ENCODE measurements around the gene LPGAT1.

Gene LPGAT1

DNA sequence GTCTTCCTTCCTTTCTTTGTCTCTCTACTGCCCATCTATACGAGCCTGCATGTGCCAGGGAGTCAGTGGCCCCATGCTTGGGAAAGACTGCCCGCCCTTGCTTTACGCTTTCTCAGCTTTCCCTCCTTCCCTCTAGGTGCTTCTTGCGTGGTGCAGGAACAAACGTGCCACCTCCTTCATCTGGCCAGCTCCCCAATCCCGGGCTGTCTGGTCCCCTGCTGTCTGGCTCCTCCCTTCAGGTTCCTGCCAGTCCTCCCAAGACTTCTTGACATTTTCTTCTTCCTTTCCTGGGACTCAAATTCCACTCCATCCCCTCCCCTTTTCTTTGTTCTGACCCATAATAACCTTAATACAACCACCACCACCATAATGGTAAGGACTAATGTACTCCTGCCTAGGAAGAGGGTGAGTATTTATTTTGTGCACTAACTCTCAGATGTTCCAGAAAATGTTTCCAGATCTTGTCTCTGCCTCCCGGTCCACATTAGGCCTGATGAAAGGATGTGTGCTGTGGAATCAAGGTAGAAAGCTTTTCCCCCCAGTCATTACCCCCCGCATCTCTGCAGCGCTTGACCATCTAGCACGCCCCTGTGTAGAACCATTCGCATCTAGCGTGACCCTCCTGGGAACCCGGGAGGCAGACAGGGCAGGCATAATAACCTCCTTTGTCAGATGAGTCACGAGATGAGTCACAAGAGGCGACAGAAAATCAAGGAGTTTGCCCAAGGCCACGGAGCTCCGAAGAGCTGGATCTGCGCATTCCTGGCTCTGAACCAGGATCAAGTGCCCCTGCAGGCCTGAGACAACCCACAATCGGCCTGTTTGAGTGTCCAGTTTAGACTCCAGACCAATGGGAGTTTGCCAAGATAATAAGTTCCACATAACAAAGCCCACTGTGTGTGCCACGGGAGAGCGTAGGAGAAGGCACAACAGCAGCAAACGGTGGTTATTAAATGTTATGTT, 95.1 kb downstream of the LPGAT1 start:
- CTCF ChIA-PET: interaction anchor here (0.7 to 2.4 kb wide), 5 partner anchors 37 to 209 kb away, joined by 3 to 10 read pairs (median 3); no protein-coding TSS in a partner anchor
- TF ChIP-seq, protein P1, sequence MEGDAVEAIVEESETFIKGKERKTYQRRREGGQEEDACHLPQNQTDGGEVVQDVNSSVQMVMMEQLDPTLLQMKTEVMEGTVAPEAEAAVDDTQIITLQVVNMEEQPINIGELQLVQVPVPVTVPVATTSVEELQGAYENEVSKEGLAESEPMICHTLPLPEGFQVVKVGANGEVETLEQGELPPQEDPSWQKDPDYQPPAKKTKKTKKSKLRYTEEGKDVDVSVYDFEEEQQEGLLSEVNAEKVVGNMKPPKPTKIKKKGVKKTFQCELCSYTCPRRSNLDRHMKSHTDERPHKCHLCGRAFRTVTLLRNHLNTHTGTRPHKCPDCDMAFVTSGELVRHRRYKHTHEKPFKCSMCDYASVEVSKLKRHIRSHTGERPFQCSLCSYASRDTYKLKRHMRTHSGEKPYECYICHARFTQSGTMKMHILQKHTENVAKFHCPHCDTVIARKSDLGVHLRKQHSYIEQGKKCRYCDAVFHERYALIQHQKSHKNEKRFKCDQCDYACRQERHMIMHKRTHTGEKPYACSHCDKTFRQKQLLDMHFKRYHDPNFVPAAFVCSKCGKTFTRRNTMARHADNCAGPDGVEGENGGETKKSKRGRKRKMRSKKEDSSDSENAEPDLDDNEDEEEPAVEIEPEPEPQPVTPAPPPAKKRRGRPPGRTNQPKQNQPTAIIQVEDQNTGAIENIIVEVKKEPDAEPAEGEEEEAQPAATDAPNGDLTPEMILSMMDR (conservative IDR thresholded peaks at IDR 0.05; ENCODE audit: low read depth): no peak
- POLR2A ChIA-PET (ENCODE audit: low non-redundant PET): no interaction called here
- peak overlapping the region; percentile 69 for H3K27ac ChIP-seq
- peak; percentile 88 for DNase-seq (ENCODE audit: low spot score)

DNA sequence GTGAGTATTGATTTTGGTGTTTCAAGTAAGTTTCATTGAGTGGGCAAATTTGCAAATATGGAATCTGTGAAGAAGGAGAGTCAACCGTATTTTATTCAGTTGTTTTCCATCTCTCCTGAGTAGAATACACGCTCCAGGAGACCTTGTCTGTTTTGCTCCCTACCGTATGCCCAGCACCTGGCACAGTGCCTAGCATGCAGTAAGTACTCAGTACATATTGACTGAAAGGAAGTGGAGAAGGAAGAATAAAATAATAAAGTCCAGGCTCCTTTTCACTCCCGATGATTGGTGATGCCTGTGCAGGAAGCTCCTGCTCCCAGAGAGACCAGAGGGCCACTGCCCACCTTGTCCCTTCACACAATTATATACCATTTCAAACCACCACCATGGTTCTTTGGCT, 95.8 kb downstream of the LPGAT1 start:
- peak overlapping the region; percentile 69 for H3K27ac ChIP-seq
- POLR2A ChIA-PET (ENCODE audit: low non-redundant PET): no interaction called here
- TF ChIP-seq, protein P1 (conservative IDR thresholded peaks at IDR 0.05; ENCODE audit: low read depth): no peak
- CTCF ChIA-PET: interaction anchor here (0.6 to 2.4 kb wide), 4 partner anchors 14 to 209 kb away, joined by 3 to 10 read pairs (median 5); no protein-coding TSS in a partner anchor
- no peak for DNase-seq (ENCODE audit: low spot score)

DNA sequence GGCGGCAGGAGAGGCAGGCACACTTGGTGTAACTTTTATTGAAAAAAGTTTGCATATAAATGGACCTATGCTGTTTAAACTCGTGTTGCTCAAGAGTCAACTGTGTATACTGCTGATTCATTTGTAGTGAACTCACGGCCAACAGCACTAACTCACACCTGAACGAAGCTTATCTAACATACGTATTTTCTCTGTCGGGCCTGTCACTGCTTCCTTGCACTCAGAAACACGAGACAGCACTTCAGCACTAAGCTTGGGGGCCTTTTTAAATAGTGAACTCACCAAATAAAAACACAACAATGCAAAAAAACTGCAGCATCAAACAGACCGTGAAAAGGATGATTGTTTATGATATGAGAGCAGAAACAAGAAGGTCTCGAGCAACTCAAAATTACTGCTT, 96.2 kb downstream of the LPGAT1 start:
- ChIA-PET POLR2A (ENCODE audit: low non-redundant PET) (no interaction called here), CTCF (interaction anchor here (0.6 to 1.2 kb wide), 2 partner anchors 14 to 210 kb away, joined by 3 read pairs; no protein-coding TSS in a partner anchor)
- DNase-seq (ENCODE audit: low spot score): no peak
- H3K27ac ChIP-seq: no peak overlapping the region
- TF ChIP-seq, protein P1 (conservative IDR thresholded peaks at IDR 0.05; ENCODE audit: low read depth): no peak

DNA sequence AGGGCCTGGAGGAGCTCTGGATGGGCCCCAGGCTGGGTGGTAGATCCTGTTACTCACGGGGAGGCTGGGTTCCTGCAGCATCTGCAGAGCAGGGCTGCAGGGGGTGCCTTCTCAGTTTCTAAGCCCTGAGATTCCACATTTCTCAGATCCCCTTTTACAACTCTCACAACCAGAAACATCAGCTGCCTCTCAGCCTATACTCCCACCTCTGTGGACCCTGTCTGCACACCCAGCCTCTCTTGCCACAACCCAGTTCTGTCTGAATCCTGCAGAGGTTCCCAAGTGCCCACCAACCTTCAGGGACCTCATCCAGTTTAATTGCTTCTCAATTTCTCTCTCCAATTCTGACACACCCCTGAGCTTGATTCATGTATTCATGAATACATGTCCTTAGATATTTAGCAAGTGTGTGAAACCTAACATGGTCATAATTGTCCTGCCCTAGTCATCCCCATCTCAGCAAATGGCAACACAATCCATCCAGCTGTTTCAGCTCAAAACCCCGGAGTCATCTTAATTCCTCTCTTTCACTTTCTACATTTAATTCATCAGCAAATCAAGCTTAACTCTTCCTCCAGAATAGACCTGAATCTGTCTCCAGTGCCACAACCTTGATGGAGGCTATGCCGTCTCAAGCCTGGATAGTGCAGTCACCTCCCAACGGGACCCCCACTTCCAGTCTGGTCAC, 98.1 kb downstream of the LPGAT1 start:
- DNase-seq (ENCODE audit: low spot score): no peak
- CTCF ChIA-PET: interaction anchor here (0.6 to 1.5 kb wide), 4 partner anchors 13 to 37 kb away, joined by 3 to 4 read pairs (median 4); no protein-coding TSS in a partner anchor
- POLR2A ChIA-PET (ENCODE audit: low non-redundant PET): no interaction called here
- TF ChIP-seq, protein P1 (conservative IDR thresholded peaks at IDR 0.05; ENCODE audit: low read depth): no peak
- no peak overlapping the region for H3K27ac ChIP-seq

DNA sequence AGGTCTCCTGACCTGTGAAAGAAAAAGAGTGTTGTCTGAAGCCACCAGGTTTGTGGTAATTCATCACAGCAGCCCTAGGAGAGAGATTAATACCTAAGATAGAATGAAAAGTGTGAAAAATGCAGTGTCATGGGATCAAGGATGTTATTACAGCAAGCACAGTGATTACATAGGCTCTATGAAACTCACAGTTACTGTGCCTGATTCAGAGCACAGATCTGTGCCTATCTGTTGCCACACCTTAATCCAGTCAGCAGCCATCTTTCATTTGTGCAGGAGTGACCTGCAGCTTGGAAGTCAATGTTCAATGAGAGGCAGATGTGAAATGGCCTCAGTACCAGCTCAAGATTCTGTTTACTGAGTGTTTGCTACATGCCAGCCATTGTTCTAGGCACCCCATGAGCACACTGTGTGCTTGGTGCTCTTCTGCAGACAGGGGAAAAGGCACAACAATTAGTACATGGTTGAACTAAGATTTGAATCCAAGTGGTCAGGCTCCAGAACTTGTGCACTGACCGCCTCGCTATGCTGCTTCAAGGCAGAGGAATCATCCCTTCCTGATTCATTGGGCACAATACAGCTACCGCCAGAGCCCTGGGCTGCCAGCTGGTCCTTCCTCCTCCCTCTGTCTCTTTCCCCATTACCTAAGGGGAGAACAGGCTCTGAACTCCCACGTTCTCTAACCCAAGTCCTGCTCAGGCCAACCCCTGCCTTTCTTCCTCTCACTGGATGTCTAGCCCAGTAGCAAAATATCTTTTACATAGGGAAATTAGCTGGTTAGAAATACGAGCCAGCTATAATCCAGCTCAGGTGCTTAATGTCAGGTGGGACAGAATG, 98.9 kb downstream of the LPGAT1 start:
- no peak for DNase-seq (ENCODE audit: low spot score)
- ChIA-PET POLR2A (ENCODE audit: low non-redundant PET) (no interaction called here), CTCF (interaction anchor here (0.6 to 1.4 kb wide), 3 partner anchors 12 to 38 kb away, joined by 3 to 4 read pairs (median 3); no protein-coding TSS in a partner anchor)
- TF ChIP-seq, protein P1 (conservative IDR thresholded peaks at IDR 0.05; ENCODE audit: low read depth): no peak
- H3K27ac ChIP-seq: no peak overlapping the region
